ENCODE data around the gene SPOCK1.

- TF ChIP-seq, protein P1, sequence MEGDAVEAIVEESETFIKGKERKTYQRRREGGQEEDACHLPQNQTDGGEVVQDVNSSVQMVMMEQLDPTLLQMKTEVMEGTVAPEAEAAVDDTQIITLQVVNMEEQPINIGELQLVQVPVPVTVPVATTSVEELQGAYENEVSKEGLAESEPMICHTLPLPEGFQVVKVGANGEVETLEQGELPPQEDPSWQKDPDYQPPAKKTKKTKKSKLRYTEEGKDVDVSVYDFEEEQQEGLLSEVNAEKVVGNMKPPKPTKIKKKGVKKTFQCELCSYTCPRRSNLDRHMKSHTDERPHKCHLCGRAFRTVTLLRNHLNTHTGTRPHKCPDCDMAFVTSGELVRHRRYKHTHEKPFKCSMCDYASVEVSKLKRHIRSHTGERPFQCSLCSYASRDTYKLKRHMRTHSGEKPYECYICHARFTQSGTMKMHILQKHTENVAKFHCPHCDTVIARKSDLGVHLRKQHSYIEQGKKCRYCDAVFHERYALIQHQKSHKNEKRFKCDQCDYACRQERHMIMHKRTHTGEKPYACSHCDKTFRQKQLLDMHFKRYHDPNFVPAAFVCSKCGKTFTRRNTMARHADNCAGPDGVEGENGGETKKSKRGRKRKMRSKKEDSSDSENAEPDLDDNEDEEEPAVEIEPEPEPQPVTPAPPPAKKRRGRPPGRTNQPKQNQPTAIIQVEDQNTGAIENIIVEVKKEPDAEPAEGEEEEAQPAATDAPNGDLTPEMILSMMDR (IDR thresholded peaks at IDR 0.05 in 2 of 3, conservative IDR thresholded peaks at IDR 0.05 in 1 of 3; ENCODE audit: borderline replicate concordance in 1 of 3, insufficient read depth in 1 of 3, low read depth in 2 of 3, low read length in 2 of 3), result no peak
- TF ChIP-seq CEBPB (IDR thresholded peaks at IDR 0.05; ENCODE audit: low read depth) (no peak), SRF (IDR thresholded peaks at IDR 0.05; ENCODE audit: low read depth) (no peak), POLR2AphosphoS5 (IDR thresholded peaks at IDR 0.05; ENCODE audit: low read depth, low read length) (no peak), SP1 (IDR thresholded peaks at IDR 0.05; ENCODE audit: low read depth) (no peak), POLR2A (IDR thresholded peaks at IDR 0.05; ENCODE audit: borderline replicate concordance, extremely low read depth, insufficient read depth, insufficient read length) (no peak), EZH2phosphoT487 (IDR thresholded peaks at IDR 0.05; ENCODE audit: borderline replicate concordance) (no peak), FOSL1 (IDR thresholded peaks at IDR 0.05; ENCODE audit: low read depth) (no peak), ZBTB33 (IDR thresholded peaks at IDR 0.05; ENCODE audit: extremely low read depth, insufficient replicate concordance, low read length) (no peak), JUND (IDR thresholded peaks at IDR 0.05) (no peak), ELF1 (IDR thresholded peaks at IDR 0.05; ENCODE audit: borderline replicate concordance, low read depth) (no peak)
- TF ChIP-seq, protein P2, sequence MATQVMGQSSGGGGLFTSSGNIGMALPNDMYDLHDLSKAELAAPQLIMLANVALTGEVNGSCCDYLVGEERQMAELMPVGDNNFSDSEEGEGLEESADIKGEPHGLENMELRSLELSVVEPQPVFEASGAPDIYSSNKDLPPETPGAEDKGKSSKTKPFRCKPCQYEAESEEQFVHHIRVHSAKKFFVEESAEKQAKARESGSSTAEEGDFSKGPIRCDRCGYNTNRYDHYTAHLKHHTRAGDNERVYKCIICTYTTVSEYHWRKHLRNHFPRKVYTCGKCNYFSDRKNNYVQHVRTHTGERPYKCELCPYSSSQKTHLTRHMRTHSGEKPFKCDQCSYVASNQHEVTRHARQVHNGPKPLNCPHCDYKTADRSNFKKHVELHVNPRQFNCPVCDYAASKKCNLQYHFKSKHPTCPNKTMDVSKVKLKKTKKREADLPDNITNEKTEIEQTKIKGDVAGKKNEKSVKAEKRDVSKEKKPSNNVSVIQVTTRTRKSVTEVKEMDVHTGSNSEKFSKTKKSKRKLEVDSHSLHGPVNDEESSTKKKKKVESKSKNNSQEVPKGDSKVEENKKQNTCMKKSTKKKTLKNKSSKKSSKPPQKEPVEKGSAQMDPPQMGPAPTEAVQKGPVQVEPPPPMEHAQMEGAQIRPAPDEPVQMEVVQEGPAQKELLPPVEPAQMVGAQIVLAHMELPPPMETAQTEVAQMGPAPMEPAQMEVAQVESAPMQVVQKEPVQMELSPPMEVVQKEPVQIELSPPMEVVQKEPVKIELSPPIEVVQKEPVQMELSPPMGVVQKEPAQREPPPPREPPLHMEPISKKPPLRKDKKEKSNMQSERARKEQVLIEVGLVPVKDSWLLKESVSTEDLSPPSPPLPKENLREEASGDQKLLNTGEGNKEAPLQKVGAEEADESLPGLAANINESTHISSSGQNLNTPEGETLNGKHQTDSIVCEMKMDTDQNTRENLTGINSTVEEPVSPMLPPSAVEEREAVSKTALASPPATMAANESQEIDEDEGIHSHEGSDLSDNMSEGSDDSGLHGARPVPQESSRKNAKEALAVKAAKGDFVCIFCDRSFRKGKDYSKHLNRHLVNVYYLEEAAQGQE (IDR thresholded peaks at IDR 0.05; ENCODE audit: low read depth), result no peak
- TF ChIP-seq, protein P3, sequence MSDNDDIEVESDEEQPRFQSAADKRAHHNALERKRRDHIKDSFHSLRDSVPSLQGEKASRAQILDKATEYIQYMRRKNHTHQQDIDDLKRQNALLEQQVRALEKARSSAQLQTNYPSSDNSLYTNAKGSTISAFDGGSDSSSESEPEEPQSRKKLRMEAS (IDR thresholded peaks at IDR 0.05), result no peak
Measured at GRCh38 chr5:137315109-137315508, 184.0 kb downstream of the SPOCK1 start.

Measured in HCT116 (cell line).